ENCODE measurements around the gene ORM1.

- no peak for TF ChIP-seq POLR2AphosphoS5 (IDR thresholded peaks at IDR 0.05; ENCODE audit: low read depth, low read length)
- TF ChIP-seq POLR2A (IDR thresholded peaks at IDR 0.05; ENCODE audit: low read depth, low read length) = no peak
- TF ChIP-seq TAF1 (IDR thresholded peaks at IDR 0.05; ENCODE audit: borderline replicate concordance, low read depth, low read length) = no peak
Measured at GRCh38 chr9:114303977-114304376, 18.9 kb upstream of the ORM1 start.

Measured in GM12892 (cell line).